ENCODE results near the gene WDR44.

DNA sequence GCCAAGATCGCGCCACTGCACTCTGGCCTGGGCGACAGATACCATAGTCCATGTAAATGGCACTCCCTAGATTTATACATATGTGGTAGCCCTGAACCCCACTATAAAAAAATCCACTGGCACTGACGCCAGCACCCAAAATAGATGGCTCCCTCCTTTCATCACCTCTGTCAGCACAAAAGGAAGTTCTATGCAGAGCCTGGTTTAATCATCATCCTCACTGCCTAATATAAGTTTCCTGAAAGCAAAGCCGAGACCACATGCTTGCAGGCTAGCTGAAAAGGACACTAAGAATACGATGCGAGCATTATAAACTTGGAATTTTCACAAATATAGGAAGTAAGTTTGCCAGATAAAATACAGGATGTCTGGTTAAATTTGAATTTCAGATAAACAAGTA, 122.2 kb downstream of the WDR44 start:
- TF ChIP-seq SMC3 (IDR thresholded peaks at IDR 0.05) = no peak
- TF ChIP-seq, protein P1, sequence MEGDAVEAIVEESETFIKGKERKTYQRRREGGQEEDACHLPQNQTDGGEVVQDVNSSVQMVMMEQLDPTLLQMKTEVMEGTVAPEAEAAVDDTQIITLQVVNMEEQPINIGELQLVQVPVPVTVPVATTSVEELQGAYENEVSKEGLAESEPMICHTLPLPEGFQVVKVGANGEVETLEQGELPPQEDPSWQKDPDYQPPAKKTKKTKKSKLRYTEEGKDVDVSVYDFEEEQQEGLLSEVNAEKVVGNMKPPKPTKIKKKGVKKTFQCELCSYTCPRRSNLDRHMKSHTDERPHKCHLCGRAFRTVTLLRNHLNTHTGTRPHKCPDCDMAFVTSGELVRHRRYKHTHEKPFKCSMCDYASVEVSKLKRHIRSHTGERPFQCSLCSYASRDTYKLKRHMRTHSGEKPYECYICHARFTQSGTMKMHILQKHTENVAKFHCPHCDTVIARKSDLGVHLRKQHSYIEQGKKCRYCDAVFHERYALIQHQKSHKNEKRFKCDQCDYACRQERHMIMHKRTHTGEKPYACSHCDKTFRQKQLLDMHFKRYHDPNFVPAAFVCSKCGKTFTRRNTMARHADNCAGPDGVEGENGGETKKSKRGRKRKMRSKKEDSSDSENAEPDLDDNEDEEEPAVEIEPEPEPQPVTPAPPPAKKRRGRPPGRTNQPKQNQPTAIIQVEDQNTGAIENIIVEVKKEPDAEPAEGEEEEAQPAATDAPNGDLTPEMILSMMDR (IDR thresholded peaks at IDR 0.05) = no peak
- TF ChIP-seq JUN (IDR thresholded peaks at IDR 0.05) = no peak
- TF ChIP-seq ZC3H11A (IDR thresholded peaks at IDR 0.05) = no peak
- TF ChIP-seq POLR2A (IDR thresholded peaks at IDR 0.05; ENCODE audit: low read length) = no peak
- TF ChIP-seq CHD4 (IDR thresholded peaks at IDR 0.05; ENCODE audit: borderline replicate concordance) = no peak
